Fibroblast of mammary gland (primary cell): ENCODE results near the gene LRP1.

Experiments
- DNase-seq: peaks from one replicate; pipeline ENCODE4 v3.0.0-alpha.2; 2010; ENCODE audit warnings: low read depth
- H3K4me3 ChIP-seq: 2 replicates; pipeline ENCODE4 v1.5.1; 2011; ENCODE audit warnings: low read depth, mild to moderate bottlenecking, low read length, moderate library complexity; ENCODE audit not compliant: control insufficient read depth
- TF ChIP-seq, protein P1 (sequence below): conservative IDR thresholded peaks from 2 replicates; pipeline ENCODE4 v1.5.1; 2011; ENCODE audit warnings: low read depth, low read length, inconsistent platforms; ENCODE audit not compliant: control insufficient read depth, insufficient read depth

The LRP1 gene

DNA sequence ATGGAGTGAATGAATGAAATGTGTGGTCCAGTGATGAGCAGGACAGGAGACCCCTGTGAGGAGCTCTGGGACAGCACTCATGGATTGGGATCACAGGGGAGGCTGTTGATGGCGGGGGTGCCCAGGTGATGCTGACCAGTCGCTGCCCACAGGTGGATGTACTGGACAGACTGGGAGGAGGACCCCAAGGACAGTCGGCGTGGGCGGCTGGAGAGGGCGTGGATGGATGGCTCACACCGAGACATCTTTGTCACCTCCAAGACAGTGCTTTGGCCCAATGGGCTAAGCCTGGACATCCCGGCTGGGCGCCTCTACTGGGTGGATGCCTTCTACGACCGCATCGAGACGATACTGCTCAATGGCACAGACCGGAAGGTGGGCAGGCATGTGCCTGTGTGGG, 32.5 kb downstream of the LRP1 start:
- TF ChIP-seq, protein P1, sequence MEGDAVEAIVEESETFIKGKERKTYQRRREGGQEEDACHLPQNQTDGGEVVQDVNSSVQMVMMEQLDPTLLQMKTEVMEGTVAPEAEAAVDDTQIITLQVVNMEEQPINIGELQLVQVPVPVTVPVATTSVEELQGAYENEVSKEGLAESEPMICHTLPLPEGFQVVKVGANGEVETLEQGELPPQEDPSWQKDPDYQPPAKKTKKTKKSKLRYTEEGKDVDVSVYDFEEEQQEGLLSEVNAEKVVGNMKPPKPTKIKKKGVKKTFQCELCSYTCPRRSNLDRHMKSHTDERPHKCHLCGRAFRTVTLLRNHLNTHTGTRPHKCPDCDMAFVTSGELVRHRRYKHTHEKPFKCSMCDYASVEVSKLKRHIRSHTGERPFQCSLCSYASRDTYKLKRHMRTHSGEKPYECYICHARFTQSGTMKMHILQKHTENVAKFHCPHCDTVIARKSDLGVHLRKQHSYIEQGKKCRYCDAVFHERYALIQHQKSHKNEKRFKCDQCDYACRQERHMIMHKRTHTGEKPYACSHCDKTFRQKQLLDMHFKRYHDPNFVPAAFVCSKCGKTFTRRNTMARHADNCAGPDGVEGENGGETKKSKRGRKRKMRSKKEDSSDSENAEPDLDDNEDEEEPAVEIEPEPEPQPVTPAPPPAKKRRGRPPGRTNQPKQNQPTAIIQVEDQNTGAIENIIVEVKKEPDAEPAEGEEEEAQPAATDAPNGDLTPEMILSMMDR = no peak
- H3K4me3 ChIP-seq = no peak overlapping the region
- DNase-seq = no peak

DNA sequence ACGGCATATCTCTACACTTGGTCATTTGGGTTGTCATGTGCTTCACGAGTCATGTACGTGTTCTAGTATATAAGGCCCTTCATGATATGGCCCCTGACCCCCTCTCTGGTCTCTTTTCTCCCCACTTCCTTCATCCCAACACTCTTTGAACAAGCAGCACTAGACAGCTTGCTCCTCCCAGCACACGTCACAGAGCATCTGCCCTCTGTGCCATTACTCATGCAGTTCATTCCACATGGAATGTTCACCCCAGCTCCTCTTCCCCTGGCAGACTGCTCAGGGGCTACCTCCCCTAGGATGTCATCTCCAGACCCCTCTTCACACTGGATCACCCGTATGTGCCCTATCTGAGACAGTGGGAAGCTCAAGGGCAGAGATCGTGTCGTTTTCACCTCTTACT, 33.2 kb downstream of the LRP1 start:
- TF ChIP-seq, protein P1 = no peak
- H3K4me3 ChIP-seq = no peak overlapping the region
- DNase-seq = peak; percentile 79

DNA sequence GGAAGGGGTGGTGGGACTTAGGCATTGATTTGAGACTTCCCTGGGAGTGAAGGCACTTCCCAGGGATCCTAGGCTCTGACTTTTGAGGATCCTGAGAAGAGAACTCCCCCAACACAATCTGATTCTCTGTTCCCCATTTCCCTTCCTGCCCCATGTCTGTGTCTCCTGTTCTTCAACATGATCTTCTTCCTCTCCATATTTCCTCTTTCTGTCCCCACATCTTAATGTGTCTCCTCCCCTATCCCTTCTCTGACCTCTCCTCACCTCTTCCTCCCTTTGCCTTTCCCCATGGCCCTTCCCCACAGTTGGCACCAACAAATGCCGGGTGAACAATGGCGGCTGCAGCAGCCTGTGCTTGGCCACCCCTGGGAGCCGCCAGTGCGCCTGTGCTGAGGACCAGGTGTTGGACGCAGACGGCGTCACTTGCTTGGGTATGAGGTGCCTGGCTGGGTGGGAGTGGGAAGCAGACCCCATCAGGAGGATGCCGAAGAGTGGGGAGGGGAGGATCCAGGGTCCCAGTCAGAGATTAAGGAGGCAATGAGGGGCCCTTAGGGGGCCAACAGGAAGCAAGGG, 34.4 kb downstream of the LRP1 start:
- DNase-seq = no peak
- no peak overlapping the region for H3K4me3 ChIP-seq
- TF ChIP-seq, protein P1 = no peak

DNA sequence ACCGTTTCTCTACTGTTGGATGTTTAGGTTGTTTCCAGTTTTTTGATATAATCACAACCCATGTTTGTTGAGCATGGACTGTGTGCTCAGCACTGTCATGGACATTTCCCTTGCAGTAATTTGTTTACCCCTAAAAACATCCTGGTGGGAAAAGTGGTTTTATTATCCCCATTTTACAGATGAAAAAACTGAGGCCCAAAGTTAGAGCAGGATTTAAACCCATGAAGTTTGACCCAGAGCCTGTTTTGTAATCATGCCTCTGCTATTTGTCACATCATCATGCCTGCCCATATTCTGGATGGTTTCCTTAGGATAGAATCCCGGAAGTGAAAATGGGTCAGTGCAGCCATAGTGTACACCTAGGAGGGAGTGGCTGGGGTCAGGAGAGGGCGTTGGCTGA, 36.2 kb downstream of the LRP1 start:
- no peak for DNase-seq
- no peak overlapping the region for H3K4me3 ChIP-seq
- TF ChIP-seq, protein P1 = no peak

DNA sequence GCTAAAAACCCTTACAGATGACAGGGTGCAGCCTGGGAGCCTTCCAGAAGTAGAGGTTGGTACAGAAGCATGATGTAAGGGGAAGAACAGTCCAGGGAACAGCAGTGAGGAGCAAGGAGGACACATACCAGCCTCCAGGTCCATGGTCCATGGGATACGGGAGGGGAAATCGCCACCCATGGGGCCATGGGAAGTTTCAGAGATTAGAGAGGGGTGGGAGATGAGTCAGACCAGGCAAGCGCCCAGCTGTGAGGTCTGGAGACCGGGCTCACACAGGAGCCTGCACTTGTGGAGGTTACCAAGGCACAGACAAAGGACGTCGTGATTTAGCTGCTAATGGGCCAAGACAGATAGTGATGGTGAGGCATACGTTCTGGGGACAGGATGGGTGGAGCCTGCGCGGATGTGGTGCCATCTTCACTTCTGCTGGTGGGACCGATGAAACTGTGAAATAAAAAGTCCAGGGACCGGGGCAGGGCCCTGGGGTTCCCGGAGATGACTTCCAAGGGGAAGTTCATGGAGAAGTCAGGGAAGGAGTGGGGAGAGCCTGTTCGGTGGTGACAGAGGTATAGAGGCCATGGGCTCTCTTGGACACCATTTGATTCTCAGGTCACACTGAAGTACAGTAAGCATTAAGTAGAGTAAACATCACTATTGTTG, 36.8 kb downstream of the LRP1 start:
- DNase-seq = peak; percentile 58
- TF ChIP-seq, protein P1 = no peak
- no peak overlapping the region for H3K4me3 ChIP-seq

DNA sequence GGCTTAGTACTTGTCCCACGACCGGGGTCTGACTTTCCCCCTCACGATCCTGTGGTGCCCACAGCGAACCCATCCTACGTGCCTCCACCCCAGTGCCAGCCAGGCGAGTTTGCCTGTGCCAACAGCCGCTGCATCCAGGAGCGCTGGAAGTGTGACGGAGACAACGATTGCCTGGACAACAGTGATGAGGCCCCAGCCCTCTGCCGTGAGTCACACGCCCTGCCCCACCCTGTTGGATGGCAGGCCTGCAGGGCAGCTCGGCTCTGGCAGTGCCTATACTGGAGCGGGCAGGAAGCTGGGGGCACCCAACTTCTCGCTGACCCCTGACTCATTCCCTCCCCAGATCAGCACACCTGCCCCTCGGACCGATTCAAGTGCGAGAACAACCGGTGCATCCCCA, 37.5 kb downstream of the LRP1 start:
- TF ChIP-seq, protein P1 = no peak
- no peak overlapping the region for H3K4me3 ChIP-seq
- DNase-seq = peak; percentile 52
